ENCODE data around the gene ZNF366.

Gene ZNF366

GRCh38 chr5:72410688-72411295 lies 96.4 kb downstream of the ZNF366 start:
- TF ChIP-seq EZH2phosphoT487 (conservative IDR thresholded peaks at IDR 0.05; ENCODE audit: low read length) (no peak), CTCF (IDR thresholded peaks at IDR 0.05; ENCODE audit: insufficient read depth, low read length, poor library complexity, severe bottlenecking) (no peak)
- H3K79me2 ChIP-seq (ENCODE audit: insufficient read depth, low read length): no peaks in the 10 kb centered on the region
- H3K4me3 ChIP-seq (ENCODE audit: insufficient read depth, low read length, poor library complexity, severe bottlenecking): no peak overlapping the region
- no peaks in the 10 kb centered on the region for H3K27me3 ChIP-seq (ENCODE audit: low read length)
- no peaks in the 10 kb centered on the region for H3K9me3 ChIP-seq (ENCODE audit: insufficient read depth, low read length)
- H3K36me3 ChIP-seq (ENCODE audit: low read length): no peaks in the 10 kb centered on the region
- no peak overlapping the region for H3K27ac ChIP-seq (ENCODE audit: low read depth, low read length)
- no peaks in the 10 kb centered on the region for H3K9me2 ChIP-seq (replicated peaks; ENCODE audit: insufficient read depth, low read length)
- H3K9ac ChIP-seq (ENCODE audit: low read length): no peak overlapping the region
- no peaks in the 10 kb centered on the region for H3F3A ChIP-seq (ENCODE audit: insufficient read depth)
- no peak overlapping the region for H2AFZ ChIP-seq (ENCODE audit: low read depth, low read length, severe bottlenecking)
- H4K20me1 ChIP-seq (ENCODE audit: low read depth, low read length): no peaks in the 10 kb centered on the region
- H3K4me2 ChIP-seq (ENCODE audit: low read depth, low read length, poor library complexity, severe bottlenecking): no peak overlapping the region

- no peak overlapping the region for H3K4me3 ChIP-seq (ENCODE audit: insufficient read depth, low read length, poor library complexity, severe bottlenecking)
- no peak overlapping the region for H3K27ac ChIP-seq (ENCODE audit: low read depth, low read length)
- H2AFZ ChIP-seq (ENCODE audit: low read depth, low read length, severe bottlenecking): no peak overlapping the region
- no peaks in the 10 kb centered on the region for H3K79me2 ChIP-seq (ENCODE audit: insufficient read depth, low read length)
- H3K4me2 ChIP-seq (ENCODE audit: low read depth, low read length, poor library complexity, severe bottlenecking): no peak overlapping the region
- no peaks in the 10 kb centered on the region for H3K9me2 ChIP-seq (replicated peaks; ENCODE audit: insufficient read depth, low read length)
- no peaks in the 10 kb centered on the region for H3K9me3 ChIP-seq (ENCODE audit: insufficient read depth, low read length)
- H3F3A ChIP-seq (ENCODE audit: insufficient read depth): no peaks in the 10 kb centered on the region
- no peaks in the 10 kb centered on the region for H3K36me3 ChIP-seq (ENCODE audit: low read length)
- H4K20me1 ChIP-seq (ENCODE audit: low read depth, low read length): no peaks in the 10 kb centered on the region
- H3K27me3 ChIP-seq (ENCODE audit: low read length): no peaks in the 10 kb centered on the region
- no peak overlapping the region for H3K9ac ChIP-seq (ENCODE audit: low read length)
- no peak for TF ChIP-seq EZH2phosphoT487 (conservative IDR thresholded peaks at IDR 0.05; ENCODE audit: low read length)
- no peak for TF ChIP-seq CTCF (IDR thresholded peaks at IDR 0.05; ENCODE audit: insufficient read depth, low read length, poor library complexity, severe bottlenecking)
Observed at GRCh38 chr5:72408603-72409002, 98.6 kb downstream of the ZNF366 start.

GRCh38 chr5:72408127-72408526 lies 99.1 kb downstream of the ZNF366 start:
- H4K20me1 ChIP-seq (ENCODE audit: low read depth, low read length): no peaks in the 10 kb centered on the region
- H3F3A ChIP-seq (ENCODE audit: insufficient read depth): no peaks in the 10 kb centered on the region
- H3K4me3 ChIP-seq (ENCODE audit: insufficient read depth, low read length, poor library complexity, severe bottlenecking): no peak overlapping the region
- no peak overlapping the region for H3K4me2 ChIP-seq (ENCODE audit: low read depth, low read length, poor library complexity, severe bottlenecking)
- no peak overlapping the region for H2AFZ ChIP-seq (ENCODE audit: low read depth, low read length, severe bottlenecking)
- no peaks in the 10 kb centered on the region for H3K79me2 ChIP-seq (ENCODE audit: insufficient read depth, low read length)
- no peaks in the 10 kb centered on the region for H3K27me3 ChIP-seq (ENCODE audit: low read length)
- H3K9ac ChIP-seq (ENCODE audit: low read length): no peak overlapping the region
- no peaks in the 10 kb centered on the region for H3K36me3 ChIP-seq (ENCODE audit: low read length)
- no peak for TF ChIP-seq EZH2phosphoT487 (conservative IDR thresholded peaks at IDR 0.05; ENCODE audit: low read length)
- TF ChIP-seq CTCF (IDR thresholded peaks at IDR 0.05; ENCODE audit: insufficient read depth, low read length, poor library complexity, severe bottlenecking): no peak
- no peak overlapping the region for H3K27ac ChIP-seq (ENCODE audit: low read depth, low read length)
- no peaks in the 10 kb centered on the region for H3K9me2 ChIP-seq (replicated peaks; ENCODE audit: insufficient read depth, low read length)
- no peaks in the 10 kb centered on the region for H3K9me3 ChIP-seq (ENCODE audit: insufficient read depth, low read length)
